ENCODE measurements around the gene UCHL3. TPM values are rescaled to one million over a fixed set of nuclear protein-coding genes. Genes with fewer than 3 reads are reported as not detected.

UCHL3 gene
- total and polyA plus RNA-seq, 10 of the 15 experiments (the other 5 are each of a cell fraction or from before 2014, with no cell fraction given): 52.5 to 179 (median 104) TPM

- in situ Hi-C loops (cut with MboI) (no loop called here), intact Hi-C loops (cut with micrococcal nuclease; ENCODE audit: unreplicated experiment) (loop anchor here (10.0 kb wide), 1 partner anchor 272 kb away; no protein-coding TSS in a partner anchor)
- Histone ChIP-seq H2AFZ (ENCODE audit: control insufficient read depth, low read depth, low read length) (peak overlapping the region; percentile 58), H3K4me1 (ENCODE audit: control insufficient read depth, insufficient read depth, low read length) (peaks cover 24% of the 10 kb centered on the region), H3K9ac (ENCODE audit: control insufficient read depth, insufficient read depth, low read length) (peak overlapping the region; percentile 41; the same call in 1 of the 2 replicates), H3K36me3 (ENCODE audit: control insufficient read depth in 2 of 2, insufficient read depth in 2 of 2, low read length in 1 of 2) (no peaks in the 10 kb centered on the region), H3K4me2 (ENCODE audit: control insufficient read depth, insufficient read depth) (peak overlapping the region; percentile 71), H3K27me3 (replicated peaks in 1 of 2; ENCODE audit: control insufficient read depth in 2 of 2, insufficient read depth in 2 of 2, low read length in 1 of 2) (no peaks in the 10 kb centered on the region), H3K4me3 (peak overlapping the region; percentile 39; the same call in 1 of the 2 replicates), H4K20me1 (ENCODE audit: control insufficient read depth, insufficient read depth) (no peaks in the 10 kb centered on the region), H3K27ac (ENCODE audit: control insufficient read depth, insufficient read depth) (peak overlapping the region; percentile 76), H3K9me3 (replicated peaks; ENCODE audit: control insufficient read depth, insufficient read depth, low read length) (no peaks in the 10 kb centered on the region), H3K79me2 (ENCODE audit: control insufficient read depth, insufficient read depth, low read length) (no peaks in the 10 kb centered on the region; the same call in 1 of the 2 replicates)
- ChIA-PET SMC1A (ENCODE audit: uncharacterized antibody, unreplicated experiment) (interaction anchor here (1.1 to 1.8 kb wide), 3 partner anchors 8 to 23 kb away, joined by 4 to 10 read pairs (median 4); no protein-coding TSS in a partner anchor), POLR2A (interaction anchor here (0.6 to 1.0 kb wide), 7 partner anchors 8 to 1855 kb away, joined by 3 to 9 read pairs (median 4); no protein-coding TSS in a partner anchor), RAD21 (ENCODE audit: unreplicated experiment) (interaction anchor here (0.6 to 1.1 kb wide), 4 partner anchors 8 to 1458 kb away, joined by 3 to 4 read pairs (median 3); no protein-coding TSS in a partner anchor), CTCF (interaction anchor here (0.7 kb wide), 1 partner anchor 26 kb away, joined by 4 read pairs; no protein-coding TSS in a partner anchor)
- FAIRE-seq: no peak
- ATAC-seq: peak; percentile 92
- DNase-seq (ENCODE audit: low read depth, low spot score): peak; percentile 38
- WGBS (ENCODE audit: insufficient coverage, insufficient replicate concordance, low lambda C conversion rate, missing lambda C conversion rate): 0% methylated on average over 1 of the region's 1 CpG
- no TSS peak for BruUV-seq (replicated peaks)
- TF ChIP-seq BCL3 (IDR thresholded peaks at IDR 0.05; ENCODE audit: borderline replicate concordance, insufficient read depth, low read depth, low read length, poor library complexity, severe bottlenecking): no peak
- peak; percentile 39 for TF ChIP-seq MEF2B (IDR thresholded peaks at IDR 0.05; ENCODE audit: partially characterized antibody, poor library complexity, severe bottlenecking)
- TF ChIP-seq POU2F2 (IDR thresholded peaks at IDR 0.05; ENCODE audit: borderline replicate concordance, low read depth, low read length): no peak
- peak; percentile 64 for TF ChIP-seq SKIL (IDR thresholded peaks at IDR 0.05; ENCODE audit: low read depth, poor library complexity, severe bottlenecking)
- 0 out of 2 replicates have a peak, but pooled peaks have one; percentile 21 for TF ChIP-seq ZBED1 (IDR thresholded peaks at IDR 0.05; ENCODE audit: borderline replicate concordance)
- TF ChIP-seq MTA2 (IDR thresholded peaks at IDR 0.05; ENCODE audit: low read depth): peak; percentile 56; the same call in 1 of the 2 replicates
- 0 out of 2 replicates have a peak, but pooled peaks have one; percentile 48 for TF ChIP-seq ASH2L (IDR thresholded peaks at IDR 0.05; ENCODE audit: borderline replicate concordance, low read depth)
- peak in 1 of 2 experiments; percentile 66; a peak in 2 of 4 replicates for TF ChIP-seq EP300 (IDR thresholded peaks at IDR 0.05; ENCODE audit: borderline replicate concordance in 1 of 2, control insufficient read depth in 1 of 2, low read depth in 2 of 2, low read length in 2 of 2)
- TF ChIP-seq ZBTB4 (CRISPR knock-in tag; IDR thresholded peaks at IDR 0.05): no peak
- no peak for TF ChIP-seq USF2 (IDR thresholded peaks at IDR 0.05; ENCODE audit: borderline replicate concordance, low read depth, low read length)
- no peak for TF ChIP-seq SMAD1 (IDR thresholded peaks at IDR 0.05; ENCODE audit: low read depth, partially characterized antibody)
- peak; percentile 75 for TF ChIP-seq ATF7 (IDR thresholded peaks at IDR 0.05; ENCODE audit: low read depth)
These were observed 97.7 kb downstream of the UCHL3 start for GRCh38 chr13:75647126-75647784.
